HG02973 (cell line): ENCODE measurements around the gene AP2S1.
"Not testable (repeated sequence)": the region's sequence is repeated elsewhere in the genome, so short reads cannot be mapped to it uniquely, and the experiment has no call there.

Source experiments
- ATAC-seq: cut with Tn5 transposase; IDR thresholded peaks from one replicate; pipeline ENCODE4 v1.9.1; 2021; ENCODE audit warnings: moderate library complexity; ENCODE audit not compliant: unreplicated experiment

AP2S1 gene

DNA sequence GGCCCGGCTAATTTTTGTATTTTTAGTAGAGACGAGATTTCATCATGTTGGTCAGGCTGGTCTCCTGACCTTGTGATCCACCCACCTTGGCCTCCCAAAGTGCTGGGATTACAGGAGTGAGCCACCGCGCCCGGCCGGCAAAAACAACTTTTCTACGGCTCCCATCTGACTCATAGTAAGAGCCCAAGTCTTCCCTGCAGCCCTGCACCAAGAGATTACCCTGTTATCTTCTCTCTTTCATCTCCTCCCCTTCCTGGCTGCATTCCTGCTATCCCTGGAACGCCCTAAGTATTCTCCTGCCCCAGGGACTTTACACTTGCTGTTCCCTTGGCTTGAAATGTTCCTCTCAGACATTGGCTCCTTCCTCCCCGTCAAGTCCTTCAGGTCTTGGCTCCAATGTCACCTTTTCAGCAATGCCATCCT is 6.6 kb downstream of the AP2S1 start:
- ATAC-seq = no peak

DNA sequence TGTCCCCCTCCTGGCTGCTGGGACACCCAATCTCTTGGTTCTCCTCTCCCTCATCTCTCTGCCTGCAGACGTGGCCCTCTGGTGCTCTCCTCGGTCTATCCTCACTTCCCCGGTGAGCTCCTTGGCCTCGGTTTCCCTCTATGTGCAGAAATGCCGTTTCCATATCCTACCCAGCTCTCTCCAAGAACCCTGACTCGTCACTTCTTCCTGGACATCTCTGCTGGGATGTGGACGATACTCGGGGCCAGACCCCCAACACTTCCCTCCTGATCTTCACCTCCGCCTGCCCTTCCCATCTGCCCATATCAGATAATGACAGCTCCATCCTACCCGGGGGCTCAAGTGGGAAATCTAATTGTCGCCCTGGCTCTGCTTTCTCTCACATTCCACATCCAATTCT is 7.9 kb downstream of the AP2S1 start:
- no peak for ATAC-seq

DNA sequence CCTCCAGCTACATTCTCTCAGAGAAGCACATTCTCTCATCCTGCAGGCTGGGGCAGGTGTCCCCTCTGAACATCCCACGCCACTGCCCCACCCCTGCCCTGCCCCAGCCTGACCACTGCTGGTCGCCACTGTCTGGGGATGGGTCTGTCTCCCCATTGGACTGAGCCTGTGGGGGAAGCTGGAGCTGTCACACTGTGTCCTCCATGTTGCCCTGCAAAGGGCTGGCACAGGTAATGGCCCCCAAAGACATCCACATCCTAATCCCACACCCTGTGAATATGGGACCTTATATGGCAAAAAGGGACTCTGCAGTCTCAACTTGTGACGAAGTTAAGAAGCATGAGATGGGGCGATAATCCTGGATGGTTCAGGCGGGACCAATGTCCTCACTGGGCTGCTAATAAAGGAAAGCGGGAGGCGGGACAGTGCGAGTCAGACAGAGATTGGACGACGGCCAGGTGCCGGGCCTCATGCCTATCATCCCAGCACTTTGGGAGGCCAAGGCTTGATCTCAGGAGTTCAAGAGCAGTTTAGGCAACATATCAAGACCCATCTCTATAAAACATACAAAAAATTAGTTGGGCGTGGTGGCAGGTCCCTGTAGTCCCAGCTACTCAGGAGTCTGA is 9.1 kb downstream of the AP2S1 start:
- ATAC-seq = no peak

DNA sequence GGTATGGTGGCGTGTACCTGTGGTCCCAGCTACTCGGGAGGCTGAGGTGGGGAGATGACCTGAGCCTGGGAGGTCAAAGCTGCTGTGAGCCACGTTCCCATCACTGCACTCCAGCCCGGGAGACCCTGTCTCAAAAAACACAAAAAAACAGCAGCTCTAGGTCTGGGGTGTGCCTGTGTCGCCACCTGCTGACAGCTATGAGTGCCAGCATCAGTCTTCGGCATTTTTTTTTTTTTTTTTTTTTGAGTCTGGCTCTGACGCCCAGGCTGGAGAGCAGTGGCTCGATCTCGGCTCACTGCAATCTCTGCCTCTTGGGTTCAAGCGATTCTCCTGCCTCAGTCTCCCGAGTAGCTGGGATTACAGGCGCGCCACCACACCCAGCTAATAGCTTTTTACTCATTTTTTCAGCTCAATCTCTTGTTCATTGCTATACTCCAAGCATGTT is 10.1 kb downstream of the AP2S1 start:
- no peak for ATAC-seq

DNA sequence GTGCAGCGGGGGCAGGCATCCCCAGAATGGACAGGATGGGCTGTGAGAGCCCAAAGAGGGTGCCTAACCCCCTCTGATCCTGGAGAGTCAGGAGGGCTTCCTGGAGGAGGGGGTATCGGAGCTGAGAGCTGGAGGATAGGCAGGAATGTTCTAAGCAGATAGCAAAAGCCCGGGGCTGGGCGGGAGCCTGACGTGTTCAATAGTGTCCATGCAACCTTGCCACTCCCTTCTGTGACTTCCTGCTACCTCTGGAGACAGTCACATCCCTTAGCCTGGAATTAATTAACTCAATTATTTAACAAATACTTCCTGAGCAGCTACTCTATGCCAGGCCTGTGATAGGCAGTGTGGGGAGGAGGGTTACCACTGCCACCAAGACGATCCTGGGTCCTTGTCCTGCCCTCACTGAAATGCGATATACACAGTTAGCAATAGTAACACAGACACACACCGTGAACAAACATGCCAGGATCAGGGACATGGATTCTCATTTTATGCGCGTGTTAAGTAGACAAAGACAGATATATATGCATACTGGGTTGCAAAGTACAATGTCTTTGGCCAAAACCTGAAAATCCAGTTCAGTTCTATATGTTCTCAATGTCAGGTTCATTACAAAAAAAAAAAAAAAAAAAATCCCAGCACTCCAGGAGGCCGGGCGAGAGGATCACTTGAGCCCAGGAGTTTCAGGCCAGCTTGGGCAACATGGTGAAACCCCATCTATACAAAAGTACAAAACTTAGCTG is 10.7 kb downstream of the AP2S1 start:
- ATAC-seq = no peak

DNA sequence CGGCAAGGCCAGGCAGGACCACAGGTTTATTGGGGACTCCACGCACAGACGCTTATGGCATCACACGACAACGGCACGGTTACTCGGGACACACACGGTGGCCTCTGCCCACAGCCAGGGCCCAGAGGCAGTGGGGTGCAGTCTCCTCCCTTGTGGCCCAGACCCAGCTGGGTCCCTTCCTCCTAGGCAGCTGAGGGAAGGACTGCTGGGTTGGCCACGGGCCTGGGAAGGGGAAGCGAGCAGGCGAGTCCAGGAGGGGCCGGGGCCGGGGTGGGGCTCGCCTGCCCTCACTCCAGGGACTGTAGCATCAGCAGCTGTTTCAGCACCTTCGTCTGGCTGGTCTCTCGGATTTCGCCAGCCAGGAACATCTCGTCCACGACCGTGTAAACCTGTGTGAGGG is 12.5 kb downstream of the AP2S1 start:
- no peak for ATAC-seq

DNA sequence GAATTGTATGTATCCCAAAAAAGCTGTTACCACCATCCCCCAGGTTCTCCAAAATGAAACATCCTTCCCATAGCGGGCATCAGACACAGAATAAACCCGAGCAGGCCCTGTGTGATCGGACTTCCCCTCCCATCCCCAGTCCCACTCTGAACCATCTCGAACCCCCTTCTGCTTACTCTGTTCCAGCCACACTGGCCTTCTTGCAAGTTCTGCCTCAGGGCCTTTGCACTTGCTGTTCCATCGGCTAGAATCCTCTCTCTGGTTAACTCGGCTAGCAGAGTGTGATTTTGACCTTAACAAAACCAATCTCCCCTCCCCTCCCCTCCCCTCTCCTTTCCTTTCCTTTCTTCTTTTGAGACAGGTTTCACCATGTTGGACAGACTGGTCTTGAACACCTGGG is 15.7 kb downstream of the AP2S1 start:
- ATAC-seq = no peak

DNA sequence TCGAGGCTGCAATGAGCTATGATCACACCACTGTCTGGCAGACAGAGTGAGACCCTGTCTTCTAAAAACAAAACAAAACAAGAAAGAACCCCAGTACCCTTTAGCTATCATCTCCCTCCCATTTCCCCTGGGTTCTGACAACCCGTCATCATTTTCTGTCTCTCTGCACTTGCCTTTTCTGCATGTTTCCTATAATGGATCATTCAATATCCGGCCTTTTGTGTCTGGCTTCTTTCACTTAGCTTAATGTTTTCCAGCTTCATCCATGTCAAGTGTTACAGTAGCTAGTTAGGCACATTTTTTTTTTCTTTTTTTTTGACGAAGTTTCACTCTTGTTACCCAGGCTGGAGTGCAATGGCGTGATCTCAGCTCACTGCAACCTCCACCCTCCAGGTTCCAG is 16.5 kb downstream of the AP2S1 start:
- no peak for ATAC-seq

DNA sequence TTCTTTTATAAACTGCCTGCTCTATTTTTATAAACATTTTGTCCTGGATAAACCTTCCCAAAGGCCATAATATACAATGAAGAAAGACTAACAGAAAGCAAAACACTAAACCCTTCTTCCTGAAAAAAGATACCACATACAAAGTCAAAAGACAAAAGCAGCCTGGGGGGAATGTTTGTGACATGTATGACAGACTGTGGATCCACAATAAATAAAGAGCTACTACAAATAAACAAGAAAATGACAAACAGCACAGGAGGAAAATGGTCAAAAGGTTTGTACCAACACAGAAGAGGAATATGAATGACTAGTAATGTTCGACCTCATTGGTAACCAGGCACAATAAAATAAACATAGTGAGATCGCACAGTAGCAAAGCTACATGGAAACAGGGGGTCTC is 19.8 kb downstream of the AP2S1 start:
- ATAC-seq = no peak

DNA sequence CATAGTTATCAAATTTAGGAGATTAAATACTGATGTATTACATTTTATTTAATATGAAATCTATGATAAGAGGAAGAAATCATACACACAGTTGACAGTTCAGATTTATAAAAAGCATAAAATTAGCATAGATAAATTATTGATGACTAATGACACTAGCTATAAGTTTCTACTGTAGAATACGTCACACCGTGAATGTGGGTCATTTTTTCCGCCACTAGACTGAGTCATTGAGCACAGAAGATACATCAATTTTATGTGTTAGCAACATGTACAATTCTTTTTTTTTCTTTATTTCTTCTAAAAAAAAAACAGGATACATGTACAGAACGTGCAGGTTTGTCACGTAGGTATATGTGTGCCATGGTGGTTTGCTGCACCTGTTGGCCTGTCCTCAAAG is 22.2 kb downstream of the AP2S1 start:
- ATAC-seq = no peak

DNA sequence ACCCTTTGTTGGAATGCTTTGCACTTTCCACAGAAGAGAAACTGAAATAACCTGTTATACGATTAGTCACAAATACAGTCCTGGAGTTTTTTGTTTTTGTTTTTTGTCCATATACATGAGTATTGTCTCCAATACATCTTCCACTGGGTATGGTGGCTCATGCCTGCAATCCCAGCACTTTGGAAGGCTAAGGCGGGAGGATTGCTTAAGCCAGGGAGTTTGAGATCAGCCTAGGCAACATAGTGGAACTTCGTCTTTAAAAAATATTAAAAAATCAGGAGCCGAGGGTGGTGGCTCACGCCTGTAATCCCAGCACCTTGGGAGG is 25.0 kb downstream of the AP2S1 start:
- ATAC-seq = no peak

DNA sequence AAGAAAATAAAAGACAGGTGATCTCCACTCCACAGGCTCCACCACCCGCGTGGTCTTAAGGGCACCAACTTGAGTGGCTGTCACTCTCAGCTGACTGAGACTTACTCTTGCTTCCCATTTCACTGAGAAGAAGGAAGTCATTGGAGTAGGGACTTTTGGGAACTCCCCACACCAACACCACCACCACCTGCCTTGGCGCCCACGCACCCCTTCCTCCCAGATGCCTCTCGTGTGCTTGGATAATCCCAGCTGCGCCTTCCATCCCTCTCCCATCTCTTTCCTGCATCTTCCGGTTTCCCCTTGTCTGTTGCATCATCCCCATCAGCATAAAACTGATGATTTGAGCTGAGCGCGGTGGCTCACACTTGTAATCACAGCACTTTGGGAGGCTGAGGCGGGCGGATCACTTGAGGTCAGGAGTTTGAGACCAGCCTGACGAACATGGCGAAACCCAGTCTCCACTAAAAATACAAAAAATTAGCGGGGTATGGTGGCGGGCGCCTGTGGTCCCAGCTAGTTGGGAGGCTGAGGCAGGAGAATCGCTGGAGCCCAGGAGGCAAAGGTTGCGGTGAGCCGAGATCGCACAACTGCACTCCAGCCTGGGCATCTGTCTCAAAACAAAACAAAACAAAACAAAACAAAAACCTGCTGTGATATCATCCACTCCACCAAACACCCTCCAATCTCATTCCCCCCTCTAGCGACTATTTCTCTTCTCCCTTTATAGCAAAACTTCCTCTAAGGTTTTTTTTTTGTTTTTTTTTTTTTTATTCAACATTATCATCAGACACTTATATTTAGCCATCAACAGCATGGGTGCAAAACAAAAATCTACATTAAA is 25.5 kb downstream of the AP2S1 start:
- no peak for ATAC-seq

DNA sequence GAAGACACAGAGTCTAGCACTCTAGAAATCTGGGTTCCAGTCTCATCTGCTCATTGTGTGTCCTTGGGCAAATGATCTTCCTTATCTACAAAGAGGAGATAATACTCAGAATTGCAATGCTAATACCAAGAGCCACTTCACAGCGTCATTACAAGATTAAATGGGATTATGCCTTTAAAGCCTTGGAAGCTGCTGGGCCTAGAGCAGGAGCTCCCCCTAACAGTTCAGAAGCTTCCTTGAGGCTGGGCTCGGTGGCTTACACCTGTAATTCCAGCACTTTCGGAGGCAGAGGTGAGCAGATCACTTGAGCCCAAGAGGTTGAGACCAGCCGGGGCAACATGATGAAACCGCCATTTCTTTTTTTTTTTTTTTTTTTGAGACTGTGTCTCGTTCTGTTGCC is 27.6 kb downstream of the AP2S1 start:
- ATAC-seq = no peak

DNA sequence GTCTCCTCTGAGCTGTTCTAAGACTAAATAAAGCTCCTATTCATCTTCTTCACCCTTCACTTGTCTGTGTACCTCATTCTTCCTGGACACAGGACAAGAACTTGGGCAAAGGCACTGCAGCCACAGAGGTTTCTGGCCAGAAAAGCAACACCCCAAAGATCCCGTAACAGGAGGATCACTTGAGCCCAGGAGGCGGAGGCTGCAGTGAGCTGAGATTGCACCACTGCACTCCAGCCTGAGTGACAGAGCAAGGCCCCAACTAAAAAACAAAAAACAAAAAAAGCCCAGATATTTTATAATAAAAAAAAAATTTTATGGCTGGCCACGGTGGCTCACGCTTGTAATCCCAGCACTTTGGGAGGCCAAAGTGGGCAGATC is 28.2 kb downstream of the AP2S1 start:
- ATAC-seq = not testable (repeated sequence)

DNA sequence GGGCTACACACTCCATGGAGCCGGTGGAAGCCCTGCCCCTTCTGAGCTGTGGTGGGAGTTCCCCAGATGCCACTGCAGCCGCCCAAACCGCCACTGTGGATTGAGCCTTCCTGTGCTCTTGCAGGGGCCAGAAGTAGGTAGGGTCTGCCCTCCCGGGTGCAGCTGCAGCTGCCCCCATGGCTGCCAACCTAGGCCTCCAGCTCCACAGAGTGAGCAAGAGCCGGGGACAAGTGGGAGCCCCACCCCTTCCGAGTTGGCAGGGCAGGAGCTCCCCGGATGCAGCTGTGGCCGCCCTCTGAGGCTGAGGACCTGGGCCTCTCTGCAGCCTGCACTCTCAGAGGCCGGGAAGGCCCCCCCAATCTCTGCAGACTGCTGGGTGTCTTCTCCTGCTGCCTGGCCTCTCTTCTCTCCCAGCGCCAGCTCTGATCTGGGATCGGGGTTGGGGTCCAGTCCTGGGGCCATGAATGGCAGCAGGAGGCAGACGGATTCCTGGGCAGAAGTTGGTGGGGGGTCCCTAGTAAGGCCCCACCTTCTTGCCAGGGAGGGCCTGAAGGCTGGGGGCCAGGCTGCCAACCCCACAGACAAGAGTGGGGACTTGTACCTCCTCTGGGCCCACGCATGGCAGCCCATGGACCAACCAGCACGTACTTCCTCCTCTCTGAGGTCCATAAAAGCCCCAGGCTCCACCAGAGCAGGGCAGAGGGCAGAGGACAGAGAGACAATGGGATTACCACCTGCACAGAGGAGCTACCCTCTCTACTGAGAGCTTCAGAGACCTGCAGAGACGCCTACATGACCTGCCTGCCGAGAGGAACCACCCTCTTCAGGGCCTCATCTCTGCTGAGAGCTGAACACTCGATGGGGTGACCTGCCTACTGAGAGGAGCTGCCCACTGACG is 28.9 kb downstream of the AP2S1 start:
- no peak for ATAC-seq

DNA sequence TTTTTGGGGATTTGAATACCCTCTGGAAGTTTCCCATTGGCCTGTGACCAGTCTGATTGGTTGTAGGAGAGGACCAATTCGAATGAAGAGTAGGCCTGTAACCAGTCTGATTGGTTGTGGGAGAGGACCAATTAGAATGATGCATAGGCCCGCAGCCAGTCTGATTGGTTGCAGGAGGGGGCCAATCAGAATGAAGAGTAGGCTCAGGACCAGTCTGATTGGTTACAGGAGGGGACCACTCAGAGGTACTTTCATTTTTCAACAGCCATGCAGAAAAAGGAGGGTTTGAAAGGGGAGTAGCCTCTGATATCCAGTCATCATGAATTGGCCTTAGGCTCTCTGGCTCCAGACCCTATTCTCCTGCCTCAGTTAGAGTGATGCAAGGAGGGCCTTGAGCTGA is 31.8 kb downstream of the AP2S1 start:
- ATAC-seq = no peak

DNA sequence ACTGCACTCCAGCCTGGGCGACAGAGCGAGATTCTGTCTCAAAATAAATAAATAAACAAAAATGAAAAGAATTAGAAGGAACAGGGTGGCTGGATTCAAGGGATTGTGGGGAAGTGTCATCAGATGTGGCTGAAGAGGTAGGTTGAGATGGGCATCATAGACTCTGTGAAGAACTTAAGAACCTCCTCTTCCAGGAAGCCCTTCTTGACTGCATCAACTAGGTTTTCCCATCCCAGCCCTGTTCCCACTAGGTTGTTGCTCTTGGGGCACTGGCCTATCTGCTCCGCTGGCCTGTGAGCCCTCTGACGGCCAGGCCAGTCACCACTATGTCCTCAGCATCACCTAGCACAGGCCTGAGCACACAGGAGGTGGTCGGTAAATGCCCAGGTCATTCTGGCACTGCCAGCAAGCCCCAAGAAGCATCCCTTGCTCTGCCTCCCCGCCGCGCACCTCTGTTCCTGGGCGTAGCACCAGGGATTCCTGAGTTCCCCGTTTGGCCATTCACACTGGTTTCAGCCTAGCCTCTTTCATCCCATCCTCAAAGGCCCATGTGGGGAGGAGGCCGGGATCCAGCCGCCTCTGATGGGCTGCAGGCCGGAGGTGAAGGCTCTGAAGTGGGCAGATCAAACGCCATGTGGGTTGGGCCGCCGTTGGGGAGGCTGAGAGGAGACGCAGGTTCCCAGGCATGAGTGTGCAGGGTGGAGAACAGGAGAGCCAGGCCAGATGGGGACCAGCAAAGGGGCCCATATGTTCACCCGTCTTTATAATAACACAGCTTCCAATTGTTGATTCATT is 34.6 kb downstream of the AP2S1 start:
- no peak for ATAC-seq

DNA sequence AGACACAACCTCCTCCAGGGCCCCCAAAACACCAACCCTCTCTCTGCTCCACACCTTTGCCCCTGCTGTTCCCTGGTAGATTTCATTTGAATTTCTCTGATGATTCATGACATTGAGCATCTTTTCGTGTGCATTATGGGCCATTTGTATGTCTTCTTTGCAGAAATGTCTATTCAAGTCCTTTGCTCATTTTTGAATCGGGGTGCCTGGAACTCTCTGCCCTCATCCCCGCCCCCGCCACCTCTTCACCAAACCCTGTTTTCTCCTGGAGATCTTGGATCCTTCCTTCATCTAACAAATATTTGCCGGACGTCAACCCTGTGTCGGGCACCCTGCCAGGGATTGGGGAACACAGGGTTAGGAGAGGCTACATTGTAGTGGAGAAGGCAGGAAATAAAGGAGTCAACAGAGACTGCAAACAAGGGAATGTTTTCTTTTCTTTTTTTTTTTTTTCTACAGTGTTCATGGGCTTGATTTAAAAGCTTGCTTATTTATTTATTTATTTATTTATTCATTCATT is 36.7 kb downstream of the AP2S1 start:
- ATAC-seq = no peak

DNA sequence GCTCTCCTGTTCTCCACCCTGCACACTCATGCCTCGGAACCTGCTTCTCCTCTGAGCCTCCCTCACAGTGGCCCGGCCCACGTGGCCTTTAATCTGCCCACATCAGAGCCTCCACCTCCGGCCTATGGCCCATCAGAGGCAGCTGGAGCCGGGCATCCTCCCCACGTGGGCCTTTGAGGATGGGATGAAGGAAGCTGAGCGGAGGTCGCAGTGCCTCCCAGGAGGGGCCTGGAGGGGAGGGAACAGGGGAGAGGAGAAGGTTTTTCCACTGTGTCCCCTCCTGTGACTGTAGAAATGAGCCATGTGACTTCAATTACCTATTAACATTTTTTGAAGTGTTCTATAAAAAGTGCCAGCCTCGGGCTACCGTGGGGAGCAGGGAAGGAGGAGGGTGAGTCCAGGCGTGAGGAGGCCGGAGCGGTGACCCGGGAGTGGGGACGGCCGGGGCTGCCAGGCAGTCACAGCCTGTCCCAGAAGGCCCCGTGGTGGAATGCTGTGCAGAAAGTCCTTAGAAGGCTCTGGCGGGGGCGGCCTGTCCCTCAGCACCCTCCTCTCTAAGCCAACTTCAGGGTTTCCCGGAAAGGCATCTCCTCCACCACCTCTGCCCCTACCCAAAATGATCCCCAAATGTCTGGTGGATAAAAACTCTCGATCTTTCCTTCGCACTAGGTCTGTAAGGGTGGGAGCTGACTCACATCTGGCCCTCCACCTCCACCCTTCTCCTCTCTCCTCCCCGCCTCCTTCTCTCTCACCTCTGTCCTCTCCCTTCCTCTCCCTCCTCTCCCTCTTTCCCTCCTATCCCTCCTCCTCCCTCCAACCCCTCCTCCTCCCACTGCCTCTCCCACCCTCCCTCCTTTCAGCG is 37.4 kb downstream of the AP2S1 start:
- ATAC-seq = no peak
